8988T (cell line): ENCODE measurements around the gene PRKCB.

Source experiments
- DNase-seq: peaks from one replicate; pipeline ENCODE4 v3.0.0; 2011

Gene PRKCB

GRCh38 chr16:23975293-23975692 lies 139.5 kb downstream of the PRKCB start:
- DNase-seq: no peak

- DNase-seq: no peak
Observed at GRCh38 chr16:23976091-23976490, 140.3 kb downstream of the PRKCB start.

GRCh38 chr16:23976524-23976923 lies 140.7 kb downstream of the PRKCB start:
- no peak for DNase-seq

GRCh38 chr16:23979441-23979840 lies 143.7 kb downstream of the PRKCB start:
- no peak for DNase-seq

- no peak for DNase-seq
Observed at GRCh38 chr16:23979982-23980381, 144.2 kb downstream of the PRKCB start.

GRCh38 chr16:23981429-23982399 lies 145.9 kb downstream of the PRKCB start:
- no peak for DNase-seq

GRCh38 chr16:23986455-23986854 lies 150.7 kb downstream of the PRKCB start:
- DNase-seq: no peak

GRCh38 chr16:23987443-23987842 lies 151.7 kb downstream of the PRKCB start:
- DNase-seq: no peak

- no peak for DNase-seq
Observed at GRCh38 chr16:23990507-23990906, 154.7 kb downstream of the PRKCB start.

- DNase-seq: no peak
Observed at GRCh38 chr16:23991066-23991465, 155.3 kb downstream of the PRKCB start.

GRCh38 chr16:23994615-23995014 lies 158.8 kb downstream of the PRKCB start:
- DNase-seq: no peak

- DNase-seq: no peak
Observed at GRCh38 chr16:23996258-23996955, 160.6 kb downstream of the PRKCB start.

- no peak for DNase-seq
Observed at GRCh38 chr16:23998771-23999170, 163.0 kb downstream of the PRKCB start.

- DNase-seq: no peak
Observed at GRCh38 chr16:23999663-24000062, 163.9 kb downstream of the PRKCB start.

GRCh38 chr16:24001710-24002109 lies 165.9 kb downstream of the PRKCB start:
- DNase-seq: no peak

GRCh38 chr16:24002619-24003018 lies 166.8 kb downstream of the PRKCB start:
- DNase-seq: no peak

- DNase-seq: no peak
Observed at GRCh38 chr16:24005577-24005976, 169.8 kb downstream of the PRKCB start.

- DNase-seq: no peak
Observed at GRCh38 chr16:24007391-24007790, 171.6 kb downstream of the PRKCB start.

GRCh38 chr16:24007934-24008333 lies 172.2 kb downstream of the PRKCB start:
- no peak for DNase-seq

- DNase-seq: no peak
Observed at GRCh38 chr16:24009098-24009497, 173.3 kb downstream of the PRKCB start.

GRCh38 chr16:24009955-24010354 lies 174.2 kb downstream of the PRKCB start:
- no peak for DNase-seq

- DNase-seq: peak; percentile 26
Observed at GRCh38 chr16:24010440-24011089, 174.8 kb downstream of the PRKCB start.

GRCh38 chr16:24011237-24011636 lies 175.5 kb downstream of the PRKCB start:
- DNase-seq: no peak
